Adrenal gland (tissue), 5 donors: ENCODE data around the gene CCDC134.

Experiments used
- CTCF ChIP-seq, 6 experiments: fragments of 450-650 bp in 4 of 6; fragments of 200-600 bp in 2 of 6; sonication (generic) in 1 of 6; IDR thresholded peaks; 1 replicate in 5 of 6; 2 replicates in 1 of 6; pipeline versions ENCODE4 v1.5.1 to v1.8.0; 2016 to 2021; ENCODE audit warnings: antibody characterized with exemption in 6 of 6, mild to moderate bottlenecking in 2 of 6, moderate library complexity in 1 of 6
- POLR2A ChIP-seq, 2 donors: fragments of 450-650 bp; IDR thresholded peaks; one replicate each; pipeline ENCODE4 v1.6.1; 2017; ENCODE audit warnings: antibody characterized with exemption in 2 of 2, mild to moderate bottlenecking in 2 of 2, moderate library complexity in 1 of 2
- donor health status: DM: no; HTN: no; CAD: no.

DNA sequence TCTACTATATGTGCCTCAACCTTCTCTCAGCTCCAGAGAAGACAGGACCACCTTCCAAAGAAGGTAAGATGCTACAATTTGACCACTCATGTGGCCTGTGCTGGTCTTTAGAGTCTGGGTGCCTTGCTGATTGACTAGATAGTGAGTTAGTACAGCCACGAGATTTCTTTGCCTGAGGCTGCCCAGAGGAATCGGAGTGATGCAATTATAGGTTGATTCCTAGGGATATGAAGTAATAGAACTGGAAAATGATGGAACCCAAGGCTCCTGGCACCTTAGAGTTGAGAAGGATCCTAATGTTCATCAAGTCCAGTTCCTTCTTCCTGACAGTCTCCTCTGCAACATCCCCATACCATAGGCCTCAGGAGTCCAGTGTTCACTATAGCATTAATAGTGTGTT lies 46.5 kb upstream of the CCDC134 start:
- no peak for TF ChIP-seq CTCF (IDR thresholded peaks at IDR 0.05)
- no peak for TF ChIP-seq POLR2A (IDR thresholded peaks at IDR 0.05)
